ENCODE results near the gene WDR6.

DNA sequence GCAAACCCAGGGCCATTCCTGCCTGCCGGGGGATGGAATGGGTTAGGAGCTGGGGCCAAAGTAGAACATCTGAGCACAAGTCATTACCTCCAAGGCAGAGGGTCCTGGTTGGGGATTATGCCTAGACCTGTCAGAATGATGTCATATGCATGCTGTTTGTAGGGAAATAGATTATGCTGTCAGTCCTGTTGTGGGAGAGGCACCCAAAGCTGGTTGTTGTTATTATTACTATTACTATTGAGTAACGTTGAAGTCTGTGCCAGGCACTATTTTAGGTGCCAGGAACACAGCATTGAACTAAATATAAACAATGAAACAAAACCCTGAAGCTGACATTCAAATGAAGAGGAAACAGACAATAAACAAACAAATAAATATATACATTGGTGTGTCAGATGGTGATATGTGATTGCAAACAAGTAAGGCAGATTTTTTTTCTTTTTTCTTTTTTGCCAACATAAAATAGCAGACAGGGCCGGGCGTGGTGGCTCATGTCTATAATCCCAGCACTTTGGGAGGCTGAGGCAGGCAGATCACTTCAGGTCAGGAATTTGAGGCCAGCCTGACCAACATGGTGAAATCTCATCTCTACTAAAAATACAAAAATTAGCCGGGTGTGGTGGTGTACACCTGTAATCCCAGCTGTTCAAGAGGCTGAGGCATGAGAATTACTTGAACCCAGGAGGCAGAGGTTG, 15.2 kb upstream of the WDR6 start:
- TF ChIP-seq, protein P1, sequence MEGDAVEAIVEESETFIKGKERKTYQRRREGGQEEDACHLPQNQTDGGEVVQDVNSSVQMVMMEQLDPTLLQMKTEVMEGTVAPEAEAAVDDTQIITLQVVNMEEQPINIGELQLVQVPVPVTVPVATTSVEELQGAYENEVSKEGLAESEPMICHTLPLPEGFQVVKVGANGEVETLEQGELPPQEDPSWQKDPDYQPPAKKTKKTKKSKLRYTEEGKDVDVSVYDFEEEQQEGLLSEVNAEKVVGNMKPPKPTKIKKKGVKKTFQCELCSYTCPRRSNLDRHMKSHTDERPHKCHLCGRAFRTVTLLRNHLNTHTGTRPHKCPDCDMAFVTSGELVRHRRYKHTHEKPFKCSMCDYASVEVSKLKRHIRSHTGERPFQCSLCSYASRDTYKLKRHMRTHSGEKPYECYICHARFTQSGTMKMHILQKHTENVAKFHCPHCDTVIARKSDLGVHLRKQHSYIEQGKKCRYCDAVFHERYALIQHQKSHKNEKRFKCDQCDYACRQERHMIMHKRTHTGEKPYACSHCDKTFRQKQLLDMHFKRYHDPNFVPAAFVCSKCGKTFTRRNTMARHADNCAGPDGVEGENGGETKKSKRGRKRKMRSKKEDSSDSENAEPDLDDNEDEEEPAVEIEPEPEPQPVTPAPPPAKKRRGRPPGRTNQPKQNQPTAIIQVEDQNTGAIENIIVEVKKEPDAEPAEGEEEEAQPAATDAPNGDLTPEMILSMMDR (IDR thresholded peaks at IDR 0.05; ENCODE audit: poor library complexity, severe bottlenecking), result no peak
- TF ChIP-seq, protein P2, sequence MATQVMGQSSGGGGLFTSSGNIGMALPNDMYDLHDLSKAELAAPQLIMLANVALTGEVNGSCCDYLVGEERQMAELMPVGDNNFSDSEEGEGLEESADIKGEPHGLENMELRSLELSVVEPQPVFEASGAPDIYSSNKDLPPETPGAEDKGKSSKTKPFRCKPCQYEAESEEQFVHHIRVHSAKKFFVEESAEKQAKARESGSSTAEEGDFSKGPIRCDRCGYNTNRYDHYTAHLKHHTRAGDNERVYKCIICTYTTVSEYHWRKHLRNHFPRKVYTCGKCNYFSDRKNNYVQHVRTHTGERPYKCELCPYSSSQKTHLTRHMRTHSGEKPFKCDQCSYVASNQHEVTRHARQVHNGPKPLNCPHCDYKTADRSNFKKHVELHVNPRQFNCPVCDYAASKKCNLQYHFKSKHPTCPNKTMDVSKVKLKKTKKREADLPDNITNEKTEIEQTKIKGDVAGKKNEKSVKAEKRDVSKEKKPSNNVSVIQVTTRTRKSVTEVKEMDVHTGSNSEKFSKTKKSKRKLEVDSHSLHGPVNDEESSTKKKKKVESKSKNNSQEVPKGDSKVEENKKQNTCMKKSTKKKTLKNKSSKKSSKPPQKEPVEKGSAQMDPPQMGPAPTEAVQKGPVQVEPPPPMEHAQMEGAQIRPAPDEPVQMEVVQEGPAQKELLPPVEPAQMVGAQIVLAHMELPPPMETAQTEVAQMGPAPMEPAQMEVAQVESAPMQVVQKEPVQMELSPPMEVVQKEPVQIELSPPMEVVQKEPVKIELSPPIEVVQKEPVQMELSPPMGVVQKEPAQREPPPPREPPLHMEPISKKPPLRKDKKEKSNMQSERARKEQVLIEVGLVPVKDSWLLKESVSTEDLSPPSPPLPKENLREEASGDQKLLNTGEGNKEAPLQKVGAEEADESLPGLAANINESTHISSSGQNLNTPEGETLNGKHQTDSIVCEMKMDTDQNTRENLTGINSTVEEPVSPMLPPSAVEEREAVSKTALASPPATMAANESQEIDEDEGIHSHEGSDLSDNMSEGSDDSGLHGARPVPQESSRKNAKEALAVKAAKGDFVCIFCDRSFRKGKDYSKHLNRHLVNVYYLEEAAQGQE (IDR thresholded peaks at IDR 0.05; ENCODE audit: borderline replicate concordance), result no peak
- TF ChIP-seq SMC3 (conservative IDR thresholded peaks at IDR 0.05; ENCODE audit: poor library complexity), result no peak
- no peak for TF ChIP-seq RAD21 (conservative IDR thresholded peaks at IDR 0.05)

Measured in neural cell (in vitro differentiated cells).